Subcutaneous adipose tissue (tissue), 4 donors: ENCODE data around the gene NR2F1. TPM values are rescaled to one million over a fixed set of nuclear protein-coding genes. Genes with fewer than 3 reads are reported as not detected.

ENCODE experiments used
- CTCF ChIP-seq: fragments of 450-650 bp; IDR thresholded peaks from one replicate; pipeline ENCODE4 v1.5.1; 2016; ENCODE audit warnings: low read depth, mild to moderate bottlenecking, control low read depth, antibody characterized with exemption, moderate library complexity
- total RNA-seq, 4 donors: library from RNA; depleted of rRNA; stranded (reverse); fragments of >200 nt; gene quantifications; one replicate each; pipeline ENCODE4 v1.1.0, GENCODE V29; 2016

Gene NR2F1
- total RNA-seq, result 1 to 10 TPM; 1.5 to 7.8 (median 2.4) TPM

- no peak for TF ChIP-seq CTCF
These were observed at the start of gene NR2F1 for GRCh38 chr5:93582677-93583438. Gene NR2F1, plus strand, starts transcription at chr5:93583222. Its CDS starts 1,802 bp downstream, at chr5:93585024.

GRCh38 chr5:93545872-93546271 lies 37.1 kb upstream of the NR2F1 start:
- no peak for TF ChIP-seq CTCF

GRCh38 chr5:93557021-93557604 lies 25.9 kb upstream of the NR2F1 start:
- TF ChIP-seq CTCF, result no peak

GRCh38 chr5:93566091-93566490 lies 16.9 kb upstream of the NR2F1 start:
- TF ChIP-seq CTCF, result no peak

GRCh38 chr5:93567424-93567823 lies 15.6 kb upstream of the NR2F1 start:
- no peak for TF ChIP-seq CTCF

GRCh38 chr5:93569300-93570160 lies 13.5 kb upstream of the NR2F1 start:
- no peak for TF ChIP-seq CTCF
